RWPE1 (cell line): ENCODE results near the gene NUDT1.
"Not testable (repeated sequence)": the region's sequence is repeated elsewhere in the genome, so short reads cannot be mapped to it uniquely, and the experiment has no call there.

Experiments
- CTCF ChIA-PET: fragments of 350-600 bp; sonication (Branson Sonifier 250); formaldehyde crosslinking; extraction: SDS; loops from one replicate; lab custom pipeline; 2021; lab: Yijun Ruan, JAX
- POLR2A ChIA-PET: fragments of 400-600 bp; formaldehyde crosslinking; extraction: SDS; loops from one replicate; lab custom pipeline; 2020; ENCODE audit warnings: antibody characterized with exemption; ENCODE audit not compliant: low non-redundant PET; lab: Yijun Ruan, JAX
- DNase-seq: peaks from one replicate; pipeline ENCODE4 v3.0.0; 2012; ENCODE audit warnings: low spot score
- H3K27ac ChIP-seq: fragments of 450-650 bp; 2 replicates; pipeline ENCODE4 v1.5.1; 2017
- CTCF ChIP-seq: fragments of 450-650 bp; conservative IDR thresholded peaks from 2 replicates; pipeline ENCODE4 v1.5.1; 2017; ENCODE audit warnings: low read depth, mild to moderate bottlenecking

NUDT1 gene

DNA sequence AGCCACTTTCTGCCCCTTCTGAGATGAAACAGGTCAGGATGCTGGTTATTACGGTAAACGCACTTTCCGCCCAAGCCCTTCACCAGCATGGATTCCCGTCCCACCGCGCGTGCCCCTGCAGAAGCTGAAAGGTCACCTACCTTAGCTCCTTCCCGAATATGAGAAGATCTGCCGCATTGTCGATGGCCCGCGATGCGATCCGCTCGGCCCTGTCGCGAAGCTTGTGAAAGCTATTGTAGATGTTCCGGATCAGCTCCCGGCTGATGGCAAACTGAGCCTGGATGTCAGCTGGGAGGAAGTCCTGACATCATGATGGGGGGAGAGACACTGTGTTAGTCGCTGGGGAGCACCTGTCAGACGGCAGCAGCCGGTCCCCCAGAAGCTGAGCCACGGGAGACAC, 22.1 kb downstream of the NUDT1 start:
- no peak overlapping the region for H3K27ac ChIP-seq
- CTCF ChIA-PET: interaction anchor here (0.6 kb wide), 1 partner anchor 14 kb away, joined by 4 read pairs; no protein-coding TSS in a partner anchor
- DNase-seq: no peak
- POLR2A ChIA-PET: no interaction called here
- no peak for TF ChIP-seq CTCF

GRCh38 chr7:2266911-2267310, 24.9 kb downstream of the NUDT1 start:
- TF ChIP-seq CTCF: no peak
- peak; percentile 81 for DNase-seq
- CTCF ChIA-PET: no interaction called here

GRCh38 chr7:2269089-2269990, 27.3 kb downstream of the NUDT1 start:
- POLR2A ChIA-PET: interaction anchor here (0.6 to 1.0 kb wide), 2 partner anchors 9 to 13 kb away, joined by 3 to 4 read pairs; no protein-coding TSS in a partner anchor
- not testable (repeated sequence) for DNase-seq
- H3K27ac ChIP-seq: peak overlapping the region; percentile 22; the same call in 1 of the 2 replicates
- CTCF ChIA-PET: interaction anchor here (1.0 to 1.1 kb wide), 2 partner anchors 11 to 78 kb away, joined by 3 to 7 read pairs; no protein-coding TSS in a partner anchor

More at GRCh38 chr7:2266911-2267310, 24.9 kb downstream of the NUDT1 start:
- peak overlapping the region; percentile 52 for H3K27ac ChIP-seq
- POLR2A ChIA-PET: no interaction called here

DNA sequence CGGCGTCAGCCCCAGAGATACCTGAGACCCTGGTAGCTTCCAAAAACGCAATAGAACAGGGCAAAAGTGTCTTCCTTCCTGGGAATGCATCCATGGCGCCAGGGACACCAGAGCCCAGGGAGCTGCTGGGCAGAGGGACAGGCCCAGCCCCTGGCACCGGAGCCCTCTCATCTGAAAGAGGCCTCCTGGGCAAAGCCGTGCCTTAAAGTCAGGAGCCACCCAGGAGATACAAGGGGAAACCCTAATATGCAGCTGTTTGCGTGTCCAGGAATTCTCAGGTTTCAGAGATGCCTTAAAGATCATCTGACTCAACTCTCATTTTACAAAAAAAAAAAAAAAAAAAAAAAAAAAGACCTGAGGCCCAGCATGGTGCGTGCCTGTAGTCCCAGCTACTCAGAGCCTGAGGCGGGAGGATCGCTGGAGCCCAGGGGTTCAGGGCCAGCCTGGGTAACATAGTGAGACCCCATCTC, 28.0 kb downstream of the NUDT1 start:
- H3K27ac ChIP-seq: peak overlapping the region; percentile 22; the same call in 1 of the 2 replicates
- ChIA-PET CTCF (interaction anchor here (1.0 to 1.1 kb wide), 2 partner anchors 10 to 78 kb away, joined by 3 to 7 read pairs; no protein-coding TSS in a partner anchor), POLR2A (interaction anchor here (0.6 to 1.0 kb wide), 2 partner anchors 9 to 14 kb away, joined by 3 to 4 read pairs; no protein-coding TSS in a partner anchor)
- DNase-seq: no peak
- no peak for TF ChIP-seq CTCF

- TF ChIP-seq CTCF: no peak
- H3K27ac ChIP-seq: no peak overlapping the region
- POLR2A ChIA-PET: no interaction called here
- DNase-seq: no peak
- CTCF ChIA-PET: interaction anchor here (0.6 to 1.0 kb wide), 2 partner anchors 39 to 77 kb away, joined by 4 to 7 read pairs; no protein-coding TSS in a partner anchor
These were observed 28.5 kb downstream of the NUDT1 start for GRCh38 chr7:2270495-2270894.

DNA sequence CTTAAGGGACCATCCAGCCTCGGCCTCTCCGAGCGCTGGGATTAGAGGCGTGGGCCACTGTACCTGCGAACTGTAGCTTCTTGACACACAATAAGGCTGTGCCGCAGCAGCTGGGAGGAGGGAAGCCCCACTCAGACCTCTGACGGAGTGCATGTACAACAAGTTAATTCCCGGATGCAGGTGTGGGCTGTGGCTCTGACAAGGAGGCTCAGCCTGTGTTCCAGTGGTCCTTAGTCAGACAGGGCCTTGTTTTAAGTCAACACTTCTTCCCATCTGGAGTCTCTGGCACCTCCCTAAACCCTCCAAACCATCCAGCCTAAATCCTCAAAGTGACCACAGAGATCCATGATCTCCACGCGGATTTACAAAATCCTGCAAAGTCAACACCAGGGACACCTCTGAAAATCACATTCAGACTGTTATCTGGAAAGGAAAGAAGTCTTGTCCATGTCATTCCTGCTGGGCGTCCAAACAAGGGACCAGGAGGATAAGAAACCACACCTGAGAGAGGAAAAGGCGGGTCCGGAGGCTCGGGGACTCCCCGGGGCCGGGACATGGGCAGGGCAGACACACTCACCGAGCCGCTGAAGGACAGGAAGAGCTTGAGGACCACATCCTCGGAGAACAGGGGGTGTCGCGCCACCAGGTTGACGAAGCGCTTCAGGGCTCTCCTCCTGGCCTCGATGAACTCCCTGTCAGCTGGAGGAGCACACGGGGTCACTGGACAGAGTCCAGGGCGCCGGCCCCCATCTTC, 29.4 kb downstream of the NUDT1 start:
- ChIA-PET CTCF (no interaction called here), POLR2A (no interaction called here)
- TF ChIP-seq CTCF: no peak
- DNase-seq: no peak
- 0 out of 2 replicates have a peak overlapping the region, but pooled peaks have one; percentile 2 for H3K27ac ChIP-seq
